ENCODE results near the gene EXOC3L4.

DNA sequence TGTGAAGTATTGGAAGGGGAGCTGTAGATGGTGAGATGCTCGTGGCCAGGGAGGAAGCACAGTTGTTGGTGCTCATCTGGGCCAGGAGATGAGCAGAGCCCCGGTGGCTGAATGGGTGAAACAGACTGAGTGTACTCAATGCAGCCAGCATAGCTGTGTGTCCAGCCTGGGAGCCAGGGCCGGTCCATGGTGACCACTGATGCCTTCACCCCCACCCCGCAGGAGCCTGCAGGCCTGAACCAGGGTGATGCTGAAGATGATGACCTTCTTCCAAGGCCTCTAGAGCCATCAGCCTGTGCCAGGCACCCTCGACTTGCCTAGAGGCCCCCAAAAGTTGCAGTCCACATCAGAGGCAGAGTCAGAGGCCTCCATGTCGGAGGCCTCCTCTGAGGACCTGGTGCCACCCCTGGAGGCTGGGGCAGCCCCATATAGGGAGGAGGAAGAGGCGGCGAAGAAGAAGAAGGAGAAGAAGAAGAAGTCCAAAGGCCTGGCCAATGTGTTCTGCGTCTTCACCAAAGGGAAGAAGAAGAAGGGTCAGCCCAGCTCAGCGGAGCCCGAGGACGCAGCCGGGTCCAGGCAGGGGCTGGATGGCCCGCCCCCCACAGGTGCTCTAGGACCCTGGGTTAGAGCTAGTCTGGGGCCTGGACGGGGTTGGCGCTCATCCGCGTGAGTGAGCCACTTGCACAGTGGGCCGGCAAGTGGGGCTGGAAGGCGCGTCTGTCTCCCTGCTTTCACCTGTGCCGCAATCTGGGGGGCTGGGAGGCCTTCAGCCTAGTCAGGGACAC lies 31.8 kb downstream of the EXOC3L4 start:
- TF ChIP-seq, protein P1, sequence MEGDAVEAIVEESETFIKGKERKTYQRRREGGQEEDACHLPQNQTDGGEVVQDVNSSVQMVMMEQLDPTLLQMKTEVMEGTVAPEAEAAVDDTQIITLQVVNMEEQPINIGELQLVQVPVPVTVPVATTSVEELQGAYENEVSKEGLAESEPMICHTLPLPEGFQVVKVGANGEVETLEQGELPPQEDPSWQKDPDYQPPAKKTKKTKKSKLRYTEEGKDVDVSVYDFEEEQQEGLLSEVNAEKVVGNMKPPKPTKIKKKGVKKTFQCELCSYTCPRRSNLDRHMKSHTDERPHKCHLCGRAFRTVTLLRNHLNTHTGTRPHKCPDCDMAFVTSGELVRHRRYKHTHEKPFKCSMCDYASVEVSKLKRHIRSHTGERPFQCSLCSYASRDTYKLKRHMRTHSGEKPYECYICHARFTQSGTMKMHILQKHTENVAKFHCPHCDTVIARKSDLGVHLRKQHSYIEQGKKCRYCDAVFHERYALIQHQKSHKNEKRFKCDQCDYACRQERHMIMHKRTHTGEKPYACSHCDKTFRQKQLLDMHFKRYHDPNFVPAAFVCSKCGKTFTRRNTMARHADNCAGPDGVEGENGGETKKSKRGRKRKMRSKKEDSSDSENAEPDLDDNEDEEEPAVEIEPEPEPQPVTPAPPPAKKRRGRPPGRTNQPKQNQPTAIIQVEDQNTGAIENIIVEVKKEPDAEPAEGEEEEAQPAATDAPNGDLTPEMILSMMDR (IDR thresholded peaks at IDR 0.05; ENCODE audit: insufficient read depth, low read length): no peak
- TF ChIP-seq REST (IDR thresholded peaks at IDR 0.05; ENCODE audit: insufficient replicate concordance, low read depth) (no peak), GABPA (IDR thresholded peaks at IDR 0.05; ENCODE audit: low read depth) (no peak), POLR2AphosphoS5 (IDR thresholded peaks at IDR 0.05; ENCODE audit: low read depth) (no peak)

All from HL-60 (cell line).